Panc1 (cell line): ENCODE measurements around the gene GSK3B. TPM values are rescaled to one million over a fixed set of nuclear protein-coding genes. Genes with fewer than 3 reads are reported as not detected.

Source experiments
- ATAC-seq: fragments of 200-7000 bp; cut with Tn5 transposase; 2 replicates; pipeline ENCODE4 v1.9.1; 2020; ENCODE audit warnings: mild to moderate bottlenecking, moderate library complexity
- BruUV-seq: library from RNA; stranded (reverse); fragments of 400-500 nt; replicated peaks from 2 replicates; lab custom pipeline; 2021; lab: Mats Ljungman, UMichigan
- CTCF ChIA-PET: fragments of 300-600 bp; sonication (Branson Sonifier 250); formaldehyde crosslinking; loops from one replicate; lab custom pipeline; 2022; ENCODE audit warnings: antibody characterized with exemption; lab: Charles Lee
- POLR2A ChIA-PET: fragments of 300-600 bp; sonication (Branson Sonifier 250); formaldehyde crosslinking; loops from one replicate; lab custom pipeline; 2022; ENCODE audit warnings: antibody characterized with exemption; lab: Charles Lee
- DNase-seq: peaks from one replicate; pipeline ENCODE4 v3.0.0-alpha.2; 2010; ENCODE audit warnings: low read depth, low spot score
- H3K27ac ChIP-seq: 2 replicates; pipeline ENCODE4 v1.5.1; 2011; ENCODE audit warnings: mild to moderate bottlenecking, low read length, inconsistent platforms
- H3K27me3 ChIP-seq: fragments of 200-500 bp; sonication (Bioruptor generic); 2 replicates; pipeline ENCODE4 v1.6.0; 2014; ENCODE audit warnings: low read length, inconsistent platforms; ENCODE audit not compliant: control insufficient read depth, insufficient read depth
- H3K36me3 ChIP-seq: fragments of 200-500 bp; sonication (Bioruptor generic); 2 replicates; pipeline ENCODE4 v1.5.1; 2014; ENCODE audit warnings: inconsistent platforms, mild to moderate bottlenecking, low read length, moderate library complexity; ENCODE audit not compliant: control insufficient read depth, insufficient read depth
- H3K4me1 ChIP-seq: 2 replicates; pipeline ENCODE4 v1.5.1; 2011; ENCODE audit warnings: inconsistent platforms, mild to moderate bottlenecking, low read length, moderate library complexity; ENCODE audit not compliant: control insufficient read depth, insufficient read depth
- H3K4me3 ChIP-seq, 2 experiments: 2 replicates each; pipeline ENCODE4 v1.5.1; 2011 to 2012; ENCODE audit warnings: low read depth in 2 of 2, low read length in 2 of 2, mild to moderate bottlenecking in 2 of 2, inconsistent platforms in 1 of 2, moderate library complexity in 1 of 2
- H3K9me3 ChIP-seq: fragments of 200-500 bp; sonication (Bioruptor generic); 2 replicates; pipeline ENCODE4 v1.5.1; 2014; ENCODE audit warnings: low read depth, mild to moderate bottlenecking, inconsistent platforms, low read length, moderate library complexity; ENCODE audit not compliant: control insufficient read depth, insufficient read depth
- CTCF ChIP-seq: fragments of 450-650 bp; IDR thresholded peaks from 2 replicates; pipeline ENCODE4 v1.5.1; 2017; ENCODE audit warnings: mild to moderate bottlenecking
- POLR2AphosphoS5 ChIP-seq: IDR thresholded peaks from 2 replicates; pipeline ENCODE4 v1.6.1; 2012; ENCODE audit warnings: mild to moderate bottlenecking, low read depth, low read length, moderate library complexity
- REST ChIP-seq, 2 experiments: IDR thresholded peaks; 2 replicates each; pipeline ENCODE4 v1.6.1; 2011 to 2012; ENCODE audit warnings: low read depth in 2 of 2, control low read depth in 1 of 2, low read length in 1 of 2, mild to moderate bottlenecking in 1 of 2, moderate library complexity in 1 of 2; ENCODE audit not compliant: insufficient read depth in 1 of 2
- SIN3A ChIP-seq: IDR thresholded peaks from 2 replicates; pipeline ENCODE4 v1.6.1; 2012; ENCODE audit warnings: low read depth, mild to moderate bottlenecking, low read length, moderate library complexity, borderline replicate concordance; ENCODE audit not compliant: insufficient read depth
- TCF7L2 ChIP-seq: IDR thresholded peaks from 2 replicates; pipeline ENCODE4 v1.6.1; 2011; ENCODE audit warnings: mild to moderate bottlenecking, low read depth, low read length, inconsistent platforms
- in situ Hi-C: cut with HindIII; loops from 2 replicates; pipeline ENCODE4 v1.10.0; 2016; ENCODE audit warnings: low sequenced_read_pairs, low pct_unique_long_range_greater_than_20kb
- intact Hi-C: fragments of 100-400 bp; cut with micrococcal nuclease; formaldehyde crosslinking; loops from one replicate; pipeline ENCODE4 v1.10.0; 2022; ENCODE audit not compliant: unreplicated experiment
- total RNA-seq: library from RNA; stranded (reverse); gene quantifications from one replicate; pipeline ENCODE4 v1.2.1, GENCODE V29; 2021; ENCODE audit not compliant: unreplicated experiment

The GSK3B gene
- total RNA-seq, 1 experiment from 2014 or later = 35.3 TPM

- BruUV-seq = no TSS peak
- ChIA-PET CTCF (no interaction called here), POLR2A (no interaction called here)
- intact Hi-C loops = no loop called here
- Histone ChIP-seq H3K9me3 (no peaks in the 10 kb centered on the region), H3K36me3 (no peaks in the 10 kb centered on the region), H3K27me3 (no peaks in the 10 kb centered on the region), H3K27ac (no peak overlapping the region), H3K4me1 (no peaks in the 10 kb centered on the region), H3K4me3 (no peak overlapping the region)
- no peak for DNase-seq
- in situ Hi-C loops = no loop called here
- ATAC-seq = no peak
- no peak for TF ChIP-seq POLR2AphosphoS5
- TF ChIP-seq REST (IDR thresholded peaks at IDR 0.05; ENCODE audit: insufficient read depth in 1 of 2, low read depth in 2 of 2, low read length in 1 of 2) = no peak
These were observed 126.8 kb downstream of the GSK3B start for GRCh38 chr3:119967353-119968006.

GRCh38 chr3:119965692-119966091 is 128.6 kb downstream of the GSK3B start:
- in situ Hi-C loops (no loop called here), intact Hi-C loops (no loop called here)
- Histone ChIP-seq H3K36me3 (no peaks in the 10 kb centered on the region), H3K4me1 (no peaks in the 10 kb centered on the region), H3K4me3 (no peak overlapping the region), H3K9me3 (no peaks in the 10 kb centered on the region), H3K27me3 (no peaks in the 10 kb centered on the region), H3K27ac (no peak overlapping the region)
- ChIA-PET POLR2A (no interaction called here), CTCF (no interaction called here)
- TF ChIP-seq POLR2AphosphoS5 (no peak), SIN3A (no peak), TCF7L2 (no peak), CTCF (no peak), REST (IDR thresholded peaks at IDR 0.05; ENCODE audit: insufficient read depth in 1 of 2, low read depth in 2 of 2, low read length in 1 of 2) (no peak)
- BruUV-seq = no TSS peak
- DNase-seq (no peak), ATAC-seq (no peak)
